ENCODE data around the gene ZNF367. TPM values are rescaled to one million over a fixed set of nuclear protein-coding genes. Genes with fewer than 3 reads are reported as not detected.
A peak's percentile ranks its signal among the peaks of the same experiment; 100 is the strongest.

Gene ZNF367
- total RNA-seq, 1 experiment from 2014 or later, result 9.9 TPM

GRCh38 chr9:96413302-96414221 is 4.6 kb downstream of the ZNF367 start:
- in situ Hi-C loops (cut with HindIII; ENCODE audit: low pct_unique_long_range_greater_than_20kb, low sequenced_read_pairs), result no loop called here

DNA sequence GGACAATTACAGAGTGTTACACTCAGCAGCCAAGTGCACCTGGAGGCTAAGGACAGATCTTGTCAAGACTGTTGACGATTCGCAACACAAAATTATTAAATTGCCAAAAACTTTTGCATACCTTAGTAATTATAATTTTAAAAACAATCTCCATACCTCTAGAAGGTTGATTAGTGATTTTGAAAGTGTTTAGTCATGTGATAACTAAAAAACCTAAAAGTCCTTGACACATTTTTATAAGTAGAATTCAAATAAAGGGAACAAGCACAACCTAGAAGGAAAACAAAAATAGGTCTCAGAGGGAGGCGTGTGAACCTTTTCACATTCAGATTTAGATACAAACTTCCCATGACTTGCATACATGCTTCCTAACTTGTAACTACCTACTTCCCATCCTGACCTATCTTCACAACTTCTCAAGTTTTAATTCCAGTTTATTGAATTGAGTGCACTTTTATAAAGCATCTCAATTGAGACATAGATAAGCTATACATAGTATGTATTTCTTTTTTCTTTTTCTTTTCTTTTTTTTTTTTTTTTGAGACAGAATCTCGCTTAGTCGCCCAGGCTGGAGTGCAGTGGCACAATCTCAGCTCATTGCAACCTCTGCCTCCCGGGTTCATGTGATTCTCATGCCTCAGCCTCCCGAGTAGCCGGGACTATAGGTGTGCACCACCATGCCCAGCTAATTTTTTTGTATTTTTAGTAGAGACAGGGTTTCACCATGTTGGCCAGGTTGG is 5.8 kb downstream of the ZNF367 start:
- in situ Hi-C loops (cut with HindIII; ENCODE audit: low pct_unique_long_range_greater_than_20kb, low sequenced_read_pairs), result no loop called here

More at GRCh38 chr9:96413302-96414221, 4.6 kb downstream of the ZNF367 start:
- peak; percentile 22 for DNase-seq (ENCODE audit: low read depth, low spot score)

DNA sequence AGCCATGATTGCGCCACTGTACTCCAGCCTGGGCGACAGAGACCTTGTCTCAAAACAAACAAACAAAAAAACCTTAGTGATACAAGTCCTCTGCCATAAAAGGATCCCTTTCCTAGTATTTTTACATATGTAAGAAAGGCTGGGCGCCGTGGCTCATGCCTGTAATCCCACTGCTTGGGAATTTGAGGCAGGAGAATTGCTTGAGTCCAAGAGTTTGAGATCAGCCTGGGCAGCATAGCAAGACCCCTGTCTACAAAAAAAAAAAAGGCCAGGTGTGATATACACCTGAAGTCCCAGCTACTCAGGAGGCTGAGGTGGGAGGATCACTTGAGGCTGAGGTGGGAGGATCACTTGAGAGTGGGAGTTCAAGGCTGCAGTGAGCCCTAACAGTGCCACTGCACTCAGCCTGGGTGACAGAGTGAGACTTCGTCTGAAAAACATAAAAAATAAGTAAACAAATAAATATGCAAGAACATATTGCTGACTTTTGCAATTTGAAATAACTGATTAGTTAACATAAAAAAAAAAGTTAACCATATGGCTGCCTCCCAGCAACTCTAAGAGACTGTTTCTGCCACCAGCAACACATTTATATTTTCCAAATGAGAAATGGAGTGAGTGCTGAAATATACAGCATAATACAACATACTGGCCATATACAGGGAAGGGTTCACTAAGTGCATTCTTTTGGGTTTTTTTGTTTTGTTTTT is 6.9 kb downstream of the ZNF367 start:
- DNase-seq (ENCODE audit: low read depth, low spot score), result no peak
- in situ Hi-C loops (cut with HindIII; ENCODE audit: low pct_unique_long_range_greater_than_20kb, low sequenced_read_pairs), result no loop called here

More for the DNA sequence above, 5.8 kb downstream of the ZNF367 start:
- DNase-seq (ENCODE audit: low read depth, low spot score), result no peak

DNA sequence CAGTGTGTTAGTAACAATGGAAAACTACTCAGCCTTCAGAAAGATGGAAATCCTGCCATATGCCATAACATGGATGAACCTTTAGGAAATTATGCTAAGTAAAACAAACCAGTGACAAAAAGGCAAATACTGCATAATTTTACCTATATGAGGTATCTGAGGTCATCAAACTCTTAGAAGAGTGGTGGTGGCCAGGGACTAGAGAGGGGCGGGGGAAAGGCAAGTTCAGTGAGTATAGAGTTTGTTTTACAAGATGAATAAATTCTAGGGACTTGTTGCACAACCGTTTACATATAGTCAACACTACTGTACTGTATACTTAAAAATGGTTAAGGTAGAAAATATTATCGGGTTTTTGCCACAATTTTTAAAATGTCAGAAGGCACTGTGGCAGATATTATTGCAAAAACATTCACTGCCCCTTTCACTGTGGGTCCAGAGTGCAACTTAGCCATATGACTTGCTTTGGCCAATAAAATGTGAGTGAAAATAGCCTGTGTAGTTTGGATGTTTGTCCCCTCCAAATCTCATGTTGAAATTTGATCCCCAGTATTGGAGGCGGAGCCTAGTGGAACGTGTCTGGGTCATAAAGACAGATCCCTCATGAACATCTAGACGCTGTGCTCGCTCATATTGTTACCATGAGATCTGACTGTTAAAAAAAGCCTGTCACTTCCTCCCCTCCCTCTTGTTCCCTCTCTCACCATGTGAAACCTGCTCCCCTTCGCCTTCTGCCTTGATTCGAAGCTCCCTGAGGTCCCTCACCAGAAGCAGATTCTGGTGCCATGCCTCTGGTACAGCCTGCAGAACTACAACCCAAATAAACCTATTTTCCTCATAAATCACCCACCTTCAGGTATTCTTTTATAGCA is 9.5 kb downstream of the ZNF367 start:
- in situ Hi-C loops (cut with HindIII; ENCODE audit: low pct_unique_long_range_greater_than_20kb, low sequenced_read_pairs), result no loop called here

GRCh38 chr9:96400132-96400910 is 17.8 kb downstream of the ZNF367 start:
- DNase-seq (ENCODE audit: low read depth, low spot score), result no peak
- in situ Hi-C loops (cut with HindIII; ENCODE audit: low pct_unique_long_range_greater_than_20kb, low sequenced_read_pairs), result no loop called here

More for the DNA sequence above, 9.5 kb downstream of the ZNF367 start:
- DNase-seq (ENCODE audit: low read depth, low spot score), result no peak

GRCh38 chr9:96399325-96399633 is 18.9 kb downstream of the ZNF367 start:
- DNase-seq (ENCODE audit: low read depth, low spot score), result no peak
- in situ Hi-C loops (cut with HindIII; ENCODE audit: low pct_unique_long_range_greater_than_20kb, low sequenced_read_pairs), result no loop called here

DNA sequence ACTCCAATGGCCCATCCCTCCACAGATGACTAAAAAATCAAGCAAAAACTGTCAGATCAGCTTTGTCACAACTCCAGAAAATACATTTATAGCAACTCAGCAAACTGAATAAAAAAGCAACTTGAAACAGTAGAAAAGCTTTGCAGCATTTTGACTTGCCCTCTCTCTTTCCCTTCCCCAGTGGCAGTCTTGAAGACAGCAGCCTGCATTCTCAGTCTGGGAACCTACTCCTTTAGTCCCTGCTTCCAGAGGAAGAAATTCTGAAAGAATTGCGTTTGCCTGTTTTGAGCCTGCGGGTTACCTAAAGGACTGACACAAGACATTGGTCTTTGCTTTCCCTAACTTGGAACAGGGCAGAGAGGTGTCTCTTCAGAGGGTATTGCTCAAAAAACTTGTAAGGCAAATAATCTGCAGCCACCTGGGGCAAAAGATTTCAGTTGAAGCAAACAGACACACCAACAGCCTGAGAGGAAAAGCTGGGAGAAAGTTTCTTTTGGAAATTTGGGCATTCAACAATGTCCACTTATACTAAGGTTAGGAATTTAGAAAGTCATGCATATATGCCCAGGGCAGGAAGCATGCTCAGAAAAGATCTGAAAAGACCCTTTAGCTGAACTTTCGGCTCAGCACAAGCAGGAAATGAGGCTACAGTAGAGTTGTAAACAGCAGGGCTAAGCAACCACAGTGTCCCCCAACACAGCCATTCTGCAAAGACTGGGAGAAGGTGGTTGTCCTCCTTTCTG is 19.4 kb downstream of the ZNF367 start:
- in situ Hi-C loops (cut with HindIII; ENCODE audit: low pct_unique_long_range_greater_than_20kb, low sequenced_read_pairs), result no loop called here
- DNase-seq (ENCODE audit: low read depth, low spot score), result peak; percentile 21

GRCh38 chr9:96395964-96396363 is 22.2 kb downstream of the ZNF367 start:
- in situ Hi-C loops (cut with HindIII; ENCODE audit: low pct_unique_long_range_greater_than_20kb, low sequenced_read_pairs), result no loop called here
- DNase-seq (ENCODE audit: low read depth, low spot score), result no peak

DNA sequence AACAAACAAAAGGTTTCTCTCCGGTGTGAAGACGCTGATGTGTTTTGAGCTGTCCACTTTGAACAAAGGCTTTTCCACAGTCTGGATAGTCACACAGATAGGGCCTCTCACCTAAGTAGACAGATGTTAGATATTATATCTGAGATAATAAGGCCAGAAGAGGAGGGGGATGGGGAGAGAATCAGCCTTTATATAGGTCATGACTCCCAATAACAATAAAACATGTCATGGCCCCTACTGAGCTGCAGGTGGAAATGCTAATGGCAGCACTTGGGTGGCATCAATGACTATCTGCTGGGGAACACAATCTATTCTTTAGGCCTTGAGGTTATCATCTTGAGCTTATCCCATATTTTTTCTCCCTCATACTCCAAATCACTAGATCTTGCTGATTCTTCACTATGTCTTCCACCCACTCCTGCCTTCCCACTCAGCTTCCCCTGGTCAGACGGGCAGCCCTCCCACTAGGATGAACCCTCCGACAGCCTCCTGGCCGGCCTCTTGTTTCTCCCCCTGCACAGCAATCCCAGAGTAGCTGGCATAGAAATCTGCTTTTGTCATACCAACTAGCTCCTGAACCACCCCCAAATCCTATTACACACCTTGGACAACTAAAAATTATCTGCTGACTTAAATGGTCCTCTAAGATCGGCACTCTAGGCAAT is 23.2 kb downstream of the ZNF367 start:
- in situ Hi-C loops (cut with HindIII; ENCODE audit: low pct_unique_long_range_greater_than_20kb, low sequenced_read_pairs), result no loop called here
- no peak for DNase-seq (ENCODE audit: low read depth, low spot score)

- DNase-seq (ENCODE audit: low read depth, low spot score), result no peak
- in situ Hi-C loops (cut with HindIII; ENCODE audit: low pct_unique_long_range_greater_than_20kb, low sequenced_read_pairs), result no loop called here
These were observed 25.9 kb downstream of the ZNF367 start for GRCh38 chr9:96392263-96392662.

DNA sequence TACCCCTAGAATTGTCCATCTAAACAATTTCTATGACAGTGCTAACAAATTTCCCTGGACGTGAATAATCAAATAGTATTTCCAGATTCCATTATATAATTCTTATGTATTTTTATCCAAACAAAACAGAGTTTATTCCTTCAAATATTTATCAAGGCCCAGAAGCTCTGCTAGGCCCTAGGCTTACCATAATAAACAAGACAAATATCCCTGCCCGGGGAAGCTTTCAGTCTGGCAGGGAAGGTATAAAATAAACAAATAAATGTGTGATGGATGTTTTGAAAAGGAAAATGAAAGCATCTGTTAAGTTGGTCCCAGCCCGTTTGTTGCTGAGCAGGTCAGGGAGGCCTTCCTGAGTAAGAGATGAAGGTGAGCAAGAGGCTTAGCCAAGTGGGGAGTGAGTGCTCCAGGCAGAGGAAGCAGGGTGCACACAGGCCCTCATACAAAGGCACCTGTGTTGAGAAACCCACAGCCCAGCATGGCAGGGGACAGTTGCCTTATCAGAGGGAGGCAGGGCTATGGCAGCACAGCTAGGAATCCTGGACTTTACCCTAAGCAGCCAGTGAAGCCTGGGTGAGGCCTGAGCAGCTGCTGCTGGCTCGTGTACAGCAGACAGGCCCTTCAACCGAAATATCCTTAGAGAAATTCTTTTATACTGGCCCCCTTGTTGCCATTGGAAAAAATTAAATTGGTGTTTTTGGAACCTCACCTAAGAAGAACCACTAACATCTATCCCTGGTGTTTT is 27.0 kb downstream of the ZNF367 start:
- DNase-seq (ENCODE audit: low read depth, low spot score), result no peak
- in situ Hi-C loops (cut with HindIII; ENCODE audit: low pct_unique_long_range_greater_than_20kb, low sequenced_read_pairs), result no loop called here

DNA sequence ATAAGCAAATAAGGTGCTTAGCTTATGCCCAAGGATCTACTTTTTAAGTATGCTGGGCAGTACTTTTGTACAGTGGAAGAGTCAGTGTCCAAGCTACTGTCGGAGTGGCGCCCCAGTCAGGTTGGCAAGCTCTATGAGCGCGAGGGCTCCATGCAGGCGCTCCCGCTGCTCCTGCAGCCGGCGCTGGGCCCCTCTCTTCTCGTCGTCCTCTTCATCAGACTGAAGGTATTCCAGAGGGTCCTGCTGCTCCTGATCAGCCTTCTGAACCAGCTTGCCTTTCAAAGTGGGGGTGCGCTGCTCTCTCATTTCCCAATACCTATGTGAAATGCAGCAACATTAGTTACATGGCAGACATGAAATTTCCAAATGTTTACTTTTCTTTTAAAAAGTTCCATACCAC is 30.0 kb downstream of the ZNF367 start:
- in situ Hi-C loops (cut with HindIII; ENCODE audit: low pct_unique_long_range_greater_than_20kb, low sequenced_read_pairs), result no loop called here
- no peak for DNase-seq (ENCODE audit: low read depth, low spot score)

- in situ Hi-C loops (cut with HindIII; ENCODE audit: low pct_unique_long_range_greater_than_20kb, low sequenced_read_pairs), result no loop called here
- no peak for DNase-seq (ENCODE audit: low read depth, low spot score)
These were observed 32.0 kb downstream of the ZNF367 start for GRCh38 chr9:96386157-96386556.

DNA sequence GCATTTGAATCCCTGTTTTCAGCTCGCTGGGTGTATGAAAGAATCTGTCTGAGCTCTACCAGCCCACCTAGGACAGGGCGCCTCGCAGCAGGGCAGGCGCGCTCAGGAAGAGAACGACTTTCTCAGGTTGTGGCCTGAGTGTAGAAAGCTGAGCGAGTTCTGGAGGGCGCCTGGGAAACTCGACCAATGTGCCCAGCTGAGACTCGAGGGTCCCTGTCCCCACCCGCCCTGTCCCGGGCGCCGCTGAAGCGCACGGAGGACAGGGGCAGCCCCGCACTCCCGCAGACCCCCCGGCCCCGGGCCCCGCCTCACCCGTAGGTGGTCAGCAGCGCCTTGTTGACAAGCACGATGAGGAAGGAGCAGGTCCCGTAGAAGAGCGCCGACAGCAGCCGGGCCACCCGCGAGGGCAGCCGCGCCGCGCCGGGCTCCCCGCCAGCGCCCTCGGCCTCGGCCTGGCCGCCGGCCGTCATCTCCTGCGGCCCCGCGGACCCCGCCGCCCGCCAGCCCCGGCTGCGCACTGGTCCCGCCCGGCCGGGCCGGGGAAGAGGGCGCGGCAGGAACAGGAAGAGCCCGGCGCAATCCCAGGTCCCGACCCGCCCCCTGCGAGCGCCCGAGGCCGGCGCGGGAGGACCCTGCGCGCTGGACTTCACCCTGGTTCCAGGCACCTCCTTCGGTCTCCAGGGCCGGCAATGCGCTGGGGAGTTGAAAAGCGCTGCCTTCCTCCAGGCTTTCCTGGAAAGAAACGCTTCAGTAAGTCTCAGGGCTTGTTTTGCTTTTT is 34.8 kb downstream of the ZNF367 start, which contains the start of gene SLC35D2:
SLC35D2 (minus strand) TSS at position 547 of the 778 bp plus-strand sequence; CDS start at position 470, 77 bp downstream.
- in situ Hi-C loops (cut with HindIII; ENCODE audit: low pct_unique_long_range_greater_than_20kb, low sequenced_read_pairs), result no loop called here
- peak; percentile 53 for DNase-seq (ENCODE audit: low read depth, low spot score)
